ENCODE results near the gene TMEM259.

TMEM259 gene

GRCh38 chr19:1009041-1009980 is 11.6 kb downstream of the TMEM259 start:
- H3K4me1 ChIP-seq (ENCODE audit: insufficient read depth, low read length), result no peaks in the 10 kb centered on the region
- H3K36me3 ChIP-seq (ENCODE audit: insufficient read depth, low read length), result no peaks in the 10 kb centered on the region
- no peaks in the 10 kb centered on the region for H3K9me3 ChIP-seq (ENCODE audit: control insufficient read depth, insufficient read depth, low read length)

DNA sequence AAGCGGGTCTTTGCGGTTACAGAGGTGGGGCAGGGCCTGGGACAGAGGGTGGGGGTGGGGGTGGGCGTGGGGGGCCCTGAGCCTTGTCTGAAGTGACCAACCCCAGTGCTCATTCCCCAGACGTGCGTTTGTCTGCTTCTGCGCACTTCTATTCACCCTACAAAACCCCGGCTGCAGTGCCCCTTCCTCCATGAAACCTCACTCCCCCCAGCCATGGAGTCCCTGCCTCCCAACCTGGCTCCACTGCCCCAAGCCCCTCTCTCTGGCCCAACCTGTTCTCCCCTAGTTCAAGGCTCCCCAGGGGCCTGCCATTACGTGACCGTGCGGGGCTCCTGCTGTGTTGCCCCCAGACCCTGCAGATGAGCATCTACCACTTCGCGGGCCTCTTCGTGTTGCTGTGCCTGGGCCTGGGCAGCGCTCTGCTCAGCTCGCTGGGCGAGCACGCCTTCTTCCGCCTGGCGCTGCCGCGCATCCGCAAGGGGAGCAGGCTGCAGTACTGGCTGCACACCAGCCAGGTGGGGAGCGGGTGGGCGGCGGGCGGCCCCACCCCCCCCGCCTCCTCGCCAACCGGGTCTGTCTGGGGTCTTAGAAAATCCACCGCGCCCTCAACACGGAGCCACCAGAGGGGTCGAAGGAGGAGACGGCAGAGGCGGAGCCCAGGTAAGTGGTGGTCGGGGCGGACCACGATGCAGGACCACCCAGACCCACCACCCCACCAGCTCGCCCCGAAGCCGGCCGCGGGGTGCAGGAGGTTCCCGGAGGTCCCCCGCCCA is 12.5 kb downstream of the TMEM259 start:
- no peak overlapping the region for H3K9ac ChIP-seq (ENCODE audit: low read depth, low read length)
- H3K4me1 ChIP-seq (ENCODE audit: insufficient read depth, low read length), result no peaks in the 10 kb centered on the region
- H3K36me3 ChIP-seq (ENCODE audit: insufficient read depth, low read length), result no peaks in the 10 kb centered on the region
- no peaks in the 10 kb centered on the region for H3K9me3 ChIP-seq (ENCODE audit: control insufficient read depth, insufficient read depth, low read length)

More at GRCh38 chr19:1009041-1009980, 11.6 kb downstream of the TMEM259 start:
- H3K9ac ChIP-seq (ENCODE audit: low read depth, low read length), result no peak overlapping the region

- Histone ChIP-seq H3K36me3 (ENCODE audit: insufficient read depth, low read length) (no peaks in the 10 kb centered on the region), H3K4me1 (ENCODE audit: insufficient read depth, low read length) (no peaks in the 10 kb centered on the region), H3K9me3 (ENCODE audit: control insufficient read depth, insufficient read depth, low read length) (no peaks in the 10 kb centered on the region), H3K9ac (ENCODE audit: low read depth, low read length) (no peak overlapping the region)
These were observed 13.3 kb downstream of the TMEM259 start for GRCh38 chr19:1007399-1008251.

DNA sequence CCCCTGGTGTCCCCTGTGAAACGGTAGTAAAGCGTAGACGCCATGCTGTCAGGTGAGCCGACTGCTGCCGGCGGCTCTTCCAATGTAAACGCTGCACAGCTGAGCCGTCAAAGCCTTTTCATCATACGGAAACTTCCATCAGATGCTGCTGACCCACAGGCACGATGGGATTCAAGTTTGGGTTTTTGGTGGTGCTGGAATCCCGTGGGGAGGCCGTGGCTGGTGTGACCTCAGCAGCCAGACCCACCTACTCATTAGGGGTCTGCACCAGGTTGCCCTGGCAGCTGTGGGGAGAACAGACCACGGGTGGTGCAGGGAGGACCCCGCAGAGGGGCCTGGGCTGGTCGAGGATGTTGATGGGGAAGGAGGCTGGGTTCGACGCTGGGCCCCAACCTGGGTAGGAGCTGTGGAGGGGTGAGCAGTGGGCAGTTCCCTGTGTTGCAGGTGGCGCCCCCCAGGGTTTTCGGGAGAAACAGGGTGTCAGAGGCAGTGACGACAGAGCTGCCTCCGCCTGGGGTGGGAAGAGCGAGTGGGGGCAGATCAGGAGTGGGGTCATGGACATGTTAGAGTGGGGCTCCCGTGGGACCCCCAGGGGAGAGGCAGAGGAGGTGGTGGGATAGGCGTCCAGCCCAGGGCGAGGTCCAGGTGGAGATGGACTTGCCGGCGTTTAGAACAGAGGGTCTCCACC is 14.1 kb downstream of the TMEM259 start:
- H3K36me3 ChIP-seq (ENCODE audit: insufficient read depth, low read length), result no peaks in the 10 kb centered on the region
- H3K9me3 ChIP-seq (ENCODE audit: control insufficient read depth, insufficient read depth, low read length), result no peaks in the 10 kb centered on the region
- no peak overlapping the region for H3K9ac ChIP-seq (ENCODE audit: low read depth, low read length)
- H3K4me1 ChIP-seq (ENCODE audit: insufficient read depth, low read length), result no peaks in the 10 kb centered on the region

DNA sequence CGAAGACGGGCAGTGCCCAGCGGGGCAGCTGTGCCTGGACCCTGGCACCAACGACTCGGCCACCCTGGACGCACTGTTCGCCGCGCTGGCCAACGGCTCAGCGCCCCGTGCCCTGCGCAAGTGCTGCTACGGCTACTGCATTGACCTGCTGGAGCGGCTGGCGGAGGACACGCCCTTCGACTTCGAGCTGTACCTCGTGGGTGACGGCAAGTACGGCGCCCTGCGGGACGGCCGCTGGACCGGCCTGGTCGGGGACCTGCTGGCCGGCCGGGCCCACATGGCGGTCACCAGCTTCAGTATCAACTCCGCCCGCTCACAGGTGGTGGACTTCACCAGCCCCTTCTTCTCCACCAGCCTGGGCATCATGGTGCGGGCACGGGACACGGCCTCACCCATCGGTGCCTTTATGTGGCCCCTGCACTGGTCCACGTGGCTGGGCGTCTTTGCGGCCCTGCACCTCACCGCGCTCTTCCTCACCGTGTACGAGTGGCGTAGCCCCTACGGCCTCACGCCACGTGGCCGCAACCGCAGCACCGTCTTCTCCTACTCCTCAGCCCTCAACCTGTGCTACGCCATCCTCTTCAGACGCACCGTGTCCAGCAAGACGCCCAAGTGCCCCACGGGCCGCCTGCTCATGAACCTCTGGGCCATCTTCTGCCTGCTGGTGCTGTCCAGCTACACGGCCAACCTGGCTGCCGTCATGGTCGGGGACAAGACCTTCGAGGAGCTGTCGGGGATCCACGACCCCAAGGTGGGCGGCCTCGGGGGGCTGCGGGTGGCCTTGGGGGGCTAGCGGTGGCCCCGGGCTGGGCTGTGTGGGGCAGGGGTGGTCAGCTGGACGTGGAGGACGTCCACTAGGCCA is 15.9 kb downstream of the TMEM259 start:
- H3K4me1 ChIP-seq (ENCODE audit: insufficient read depth, low read length), result no peaks in the 10 kb centered on the region
- no peak overlapping the region for H3K9ac ChIP-seq (ENCODE audit: low read depth, low read length)
- no peaks in the 10 kb centered on the region for H3K9me3 ChIP-seq (ENCODE audit: control insufficient read depth, insufficient read depth, low read length)
- H3K36me3 ChIP-seq (ENCODE audit: insufficient read depth, low read length), result no peaks in the 10 kb centered on the region

GRCh38 chr19:1004204-1004802 is 16.6 kb downstream of the TMEM259 start:
- no peaks in the 10 kb centered on the region for H3K4me1 ChIP-seq (ENCODE audit: insufficient read depth, low read length)
- H3K36me3 ChIP-seq (ENCODE audit: insufficient read depth, low read length), result no peaks in the 10 kb centered on the region
- H3K9ac ChIP-seq (ENCODE audit: low read depth, low read length), result no peak overlapping the region
- H3K9me3 ChIP-seq (ENCODE audit: control insufficient read depth, insufficient read depth, low read length), result no peaks in the 10 kb centered on the region

- Histone ChIP-seq H3K9me3 (ENCODE audit: control insufficient read depth, insufficient read depth, low read length) (no peaks in the 10 kb centered on the region), H3K4me1 (ENCODE audit: insufficient read depth, low read length) (no peaks in the 10 kb centered on the region), H3K9ac (ENCODE audit: low read depth, low read length) (no peak overlapping the region), H3K36me3 (ENCODE audit: insufficient read depth, low read length) (no peaks in the 10 kb centered on the region)
These were observed 17.6 kb downstream of the TMEM259 start for GRCh38 chr19:1003283-1003682.

DNA sequence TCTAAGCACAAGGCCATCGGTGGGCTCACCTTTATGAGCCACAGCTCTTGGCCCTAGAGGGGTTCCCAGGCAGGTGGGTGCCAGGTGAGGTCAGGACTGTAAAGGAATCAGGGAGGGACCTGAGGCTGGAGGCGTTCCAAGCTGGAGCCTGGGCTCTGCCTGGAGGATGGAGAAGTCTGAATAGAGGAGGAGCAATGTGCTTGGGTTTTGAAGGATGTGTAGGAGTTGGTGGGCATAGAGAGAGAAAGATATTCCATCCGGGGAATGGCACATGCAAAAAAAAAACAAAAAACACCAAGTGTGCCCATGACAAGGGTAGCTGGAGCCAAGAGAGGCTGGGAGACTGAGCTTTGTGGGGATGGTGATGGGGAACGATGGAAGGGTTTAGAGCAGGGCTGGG is 18.3 kb downstream of the TMEM259 start:
- Histone ChIP-seq H3K36me3 (ENCODE audit: insufficient read depth, low read length) (no peaks in the 10 kb centered on the region), H3K4me1 (ENCODE audit: insufficient read depth, low read length) (no peaks in the 10 kb centered on the region), H3K9me3 (ENCODE audit: control insufficient read depth, insufficient read depth, low read length) (no peaks in the 10 kb centered on the region), H3K9ac (ENCODE audit: low read depth, low read length) (no peak overlapping the region)

DNA sequence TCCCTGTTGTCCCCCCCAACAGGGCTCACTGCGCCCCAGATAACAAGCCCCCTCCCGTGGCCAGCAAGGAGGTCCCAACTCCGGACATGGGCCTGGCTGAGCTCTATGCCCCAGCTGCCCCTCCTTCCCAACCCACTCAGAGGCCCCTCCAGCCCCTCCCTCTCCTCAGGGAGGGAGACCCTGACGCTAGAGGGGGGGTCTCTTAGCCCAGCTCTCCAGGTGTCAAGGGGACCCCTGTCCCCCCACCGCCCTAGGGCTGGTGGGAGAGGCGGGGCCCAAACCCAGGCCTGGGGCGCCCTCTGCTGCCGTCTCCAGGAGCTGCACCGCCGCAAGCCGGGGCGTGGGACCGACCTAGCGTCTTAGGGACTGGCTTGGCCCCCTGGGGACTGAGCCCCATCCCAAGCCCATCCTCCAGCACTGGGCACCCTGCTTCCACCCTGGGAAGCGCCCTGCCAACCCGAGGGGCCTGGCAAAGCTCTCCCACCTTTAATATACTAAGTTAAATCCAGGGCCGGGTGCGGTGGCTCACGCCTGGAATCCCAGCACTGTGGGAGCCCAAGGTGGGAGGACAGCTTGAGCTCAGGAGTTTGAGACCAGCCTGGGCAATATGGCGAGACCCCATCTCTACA is 19.3 kb downstream of the TMEM259 start:
- no peaks in the 10 kb centered on the region for H3K36me3 ChIP-seq (ENCODE audit: insufficient read depth, low read length)
- H3K4me1 ChIP-seq (ENCODE audit: insufficient read depth, low read length), result no peaks in the 10 kb centered on the region
- H3K9me3 ChIP-seq (ENCODE audit: control insufficient read depth, insufficient read depth, low read length), result no peaks in the 10 kb centered on the region
- peak overlapping the region; percentile 46; the same call in 1 of the 2 replicates for H3K9ac ChIP-seq (ENCODE audit: low read depth, low read length)

GRCh38 chr19:1000591-1001537 is 20.1 kb downstream of the TMEM259 start:
- no peaks in the 10 kb centered on the region for H3K36me3 ChIP-seq (ENCODE audit: insufficient read depth, low read length)
- no peaks in the 10 kb centered on the region for H3K9me3 ChIP-seq (ENCODE audit: control insufficient read depth, insufficient read depth, low read length)
- H3K9ac ChIP-seq (ENCODE audit: low read depth, low read length), result peak overlapping the region; percentile 46
- H3K4me1 ChIP-seq (ENCODE audit: insufficient read depth, low read length), result no peaks in the 10 kb centered on the region; the same call in 1 of the 2 replicates

DNA sequence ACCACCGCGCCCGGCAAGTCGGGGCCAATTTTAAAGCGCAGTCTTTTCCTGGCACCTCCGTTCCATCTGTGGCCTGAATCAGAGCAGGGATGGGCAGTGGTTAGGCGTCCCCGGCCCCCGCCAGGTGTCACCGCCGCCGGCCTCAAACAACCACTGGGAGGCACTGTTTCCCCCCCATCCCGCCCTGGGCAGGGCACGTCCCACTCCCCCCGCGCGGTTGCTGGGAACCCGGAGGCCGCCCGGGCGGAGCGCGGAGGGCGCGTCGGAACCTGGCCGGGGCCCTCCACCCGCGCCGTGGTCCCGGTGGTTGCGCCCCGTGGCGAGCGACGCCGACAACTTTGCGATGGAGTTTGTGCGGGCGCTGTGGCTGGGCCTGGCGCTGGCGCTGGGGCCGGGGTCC is 20.8 kb downstream of the TMEM259 start, which contains the start of gene GRIN3B:
Gene GRIN3B (plus strand): TSS at position 325 of the 400 bp plus-strand sequence. CDS start 19 bp downstream, at position 344.
- H3K9ac ChIP-seq (ENCODE audit: low read depth, low read length), result peak within 1 kb of the TSS; percentile 46
- no peaks in the 10 kb centered on the region; the same call in 1 of the 2 replicates for H3K4me1 ChIP-seq (ENCODE audit: insufficient read depth, low read length)
- no peaks in the 10 kb centered on the region for H3K36me3 ChIP-seq (ENCODE audit: insufficient read depth, low read length)
- H3K9me3 ChIP-seq (ENCODE audit: control insufficient read depth, insufficient read depth, low read length), result no peaks in the 10 kb centered on the region

Data from ES-I3 (cell line).